Activated B cell treated with CpG ODN at 0.5 μM for 24 hours (primary cell): ENCODE results near the gene DGCR2. TPM values are rescaled to one million over a fixed set of nuclear protein-coding genes. Genes with fewer than 3 reads are reported as not detected.

Experiments
- ATAC-seq: fragments of 200-7000 bp; cut with Tn5 transposase; one replicate; pipeline ENCODE4 v1.10.0; 2021; ENCODE audit warnings: low read depth, mild to moderate bottlenecking, moderate library complexity
- CTCF ChIA-PET: fragments of 350-600 bp; sonication (Branson Sonifier 250); formaldehyde crosslinking; loops from one replicate; lab custom pipeline; 2021; ENCODE audit warnings: antibody characterized with exemption; lab: Charles Lee
- POLR2A ChIA-PET: fragments of 350-600 bp; sonication (Branson Sonifier 250); formaldehyde crosslinking; loops from one replicate; lab custom pipeline; 2021; ENCODE audit warnings: antibody characterized with exemption; lab: Charles Lee
- DNase-seq: peaks from one replicate; pipeline ENCODE4 v3.0.0; 2022
- H3K27ac Mint-ChIP-seq: one replicate; pipeline ENCODE4 v1.8.0; 2020; ENCODE audit warnings: mixed read lengths
- H3K27me3 Mint-ChIP-seq: one replicate; pipeline ENCODE4 v1.8.0; 2021; ENCODE audit warnings: mixed read lengths
- H3K36me3 Mint-ChIP-seq: one replicate; pipeline ENCODE4 v1.8.0; 2021; ENCODE audit warnings: low read depth, mixed read lengths
- H3K4me1 Mint-ChIP-seq: one replicate; pipeline ENCODE4 v1.8.0; 2021; ENCODE audit warnings: mixed read lengths
- H3K4me3 Mint-ChIP-seq: one replicate; pipeline ENCODE4 v1.8.0; 2020; ENCODE audit warnings: mild to moderate bottlenecking, mixed read lengths
- H3K9me3 Mint-ChIP-seq: one replicate; pipeline ENCODE4 v1.8.0; 2020; ENCODE audit warnings: mixed read lengths
- intact Hi-C: fragments of 100-400 bp; cut with micrococcal nuclease; formaldehyde crosslinking; loops from one replicate; pipeline ENCODE4 v1.15.1; 2024
- total RNA-seq: library from RNA; stranded (reverse); gene quantifications from 2 replicates; pipeline ENCODE4 v1.2.3, GENCODE V29; 2022
- TF ChIP-seq, protein P1 (sequence below): fragments of 200-600 bp; IDR thresholded peaks from one replicate; pipeline ENCODE4 v1.8.0; 2022; ENCODE audit warnings: antibody characterized with exemption, mild to moderate bottlenecking

DGCR2 gene, protein sequence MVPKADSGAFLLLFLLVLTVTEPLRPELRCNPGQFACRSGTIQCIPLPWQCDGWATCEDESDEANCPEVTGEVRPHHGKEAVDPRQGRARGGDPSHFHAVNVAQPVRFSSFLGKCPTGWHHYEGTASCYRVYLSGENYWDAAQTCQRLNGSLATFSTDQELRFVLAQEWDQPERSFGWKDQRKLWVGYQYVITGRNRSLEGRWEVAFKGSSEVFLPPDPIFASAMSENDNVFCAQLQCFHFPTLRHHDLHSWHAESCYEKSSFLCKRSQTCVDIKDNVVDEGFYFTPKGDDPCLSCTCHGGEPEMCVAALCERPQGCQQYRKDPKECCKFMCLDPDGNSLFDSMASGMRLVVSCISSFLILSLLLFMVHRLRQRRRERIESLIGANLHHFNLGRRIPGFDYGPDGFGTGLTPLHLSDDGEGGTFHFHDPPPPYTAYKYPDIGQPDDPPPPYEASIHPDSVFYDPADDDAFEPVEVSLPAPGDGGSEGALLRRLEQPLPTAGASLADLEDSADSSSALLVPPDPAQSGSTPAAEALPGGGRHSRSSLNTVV
- total RNA-seq, result 29.3 and 33.2 TPM in 2 replicates

DNA sequence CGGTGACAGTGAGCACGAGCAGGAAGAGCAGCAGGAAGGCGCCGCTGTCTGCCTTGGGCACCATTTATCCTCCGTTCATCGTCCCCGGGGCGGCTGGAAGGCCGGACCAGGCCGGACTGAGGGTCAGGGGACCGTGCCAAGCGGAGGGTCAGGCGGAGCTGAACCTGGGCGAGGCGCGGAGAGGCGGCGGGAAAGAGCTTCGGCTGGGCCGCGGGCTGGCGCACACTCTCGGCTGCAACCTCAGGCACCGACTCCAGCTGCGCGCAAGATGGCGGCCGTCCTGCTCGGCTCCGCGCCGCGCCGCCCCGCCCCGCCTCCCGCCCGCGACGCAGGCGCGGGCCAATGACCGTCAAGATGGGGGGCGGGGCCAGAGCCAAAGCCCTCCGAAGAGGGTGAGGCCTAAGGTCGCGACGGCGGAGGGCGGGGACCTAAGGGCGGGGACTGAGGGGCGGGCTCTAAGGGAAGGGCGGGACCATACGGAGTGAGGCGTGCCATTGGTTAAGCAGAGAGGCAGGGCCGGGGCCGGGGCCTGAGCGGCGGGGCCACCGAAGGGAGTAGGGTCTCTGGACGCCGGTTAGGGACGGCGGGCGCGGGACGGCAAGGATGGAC lies at the start of gene DGCR2:
Gene DGCR2, minus strand, starts transcription at position 270 of the 609 bp plus-strand sequence. Its CDS starts 206 bp downstream, at position 64.
- CTCF ChIA-PET, result interaction anchor here (0.5 to 0.9 kb wide), 2 partner anchors 11 to 23 kb away, joined by 3 read pairs; no protein-coding TSS in a partner anchor
- no peaks in the 10 kb centered on the region for H3K27me3 Mint-ChIP-seq
- DNase-seq, result peak; percentile 87

DNA sequence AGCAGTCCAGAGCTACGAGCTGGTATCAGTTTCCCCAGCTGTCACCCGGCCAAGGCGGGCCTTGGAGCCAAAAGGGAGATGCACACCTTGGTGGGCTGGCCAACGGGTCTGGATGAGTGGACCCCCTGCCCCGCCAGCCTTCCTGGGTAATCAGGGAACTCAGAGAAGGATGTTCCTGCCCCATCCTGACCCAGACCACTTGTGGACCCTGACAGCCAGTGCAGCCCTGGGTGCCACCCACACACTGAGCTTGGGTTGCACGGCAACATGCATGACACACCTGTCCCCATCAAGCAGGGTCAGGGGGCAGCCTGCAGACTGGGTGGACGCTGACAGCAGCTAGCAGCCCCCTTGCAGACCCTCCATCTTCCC lies 47.7 kb upstream of the DGCR2 start:
- Mint-ChIP-seq H3K27ac (no peak overlapping the region), H3K27me3 (peaks cover 29% of the 10 kb centered on the region), H3K4me1 (peaks cover 51% of the 10 kb centered on the region), H3K9me3 (no peaks in the 10 kb centered on the region), H3K36me3 (peaks cover 6% of the 10 kb centered on the region), H3K4me3 (peak overlapping the region; percentile 95)
- ATAC-seq, result no peak
- DNase-seq, result no peak
- intact Hi-C loops, result no loop called here
- TF ChIP-seq, protein P1, sequence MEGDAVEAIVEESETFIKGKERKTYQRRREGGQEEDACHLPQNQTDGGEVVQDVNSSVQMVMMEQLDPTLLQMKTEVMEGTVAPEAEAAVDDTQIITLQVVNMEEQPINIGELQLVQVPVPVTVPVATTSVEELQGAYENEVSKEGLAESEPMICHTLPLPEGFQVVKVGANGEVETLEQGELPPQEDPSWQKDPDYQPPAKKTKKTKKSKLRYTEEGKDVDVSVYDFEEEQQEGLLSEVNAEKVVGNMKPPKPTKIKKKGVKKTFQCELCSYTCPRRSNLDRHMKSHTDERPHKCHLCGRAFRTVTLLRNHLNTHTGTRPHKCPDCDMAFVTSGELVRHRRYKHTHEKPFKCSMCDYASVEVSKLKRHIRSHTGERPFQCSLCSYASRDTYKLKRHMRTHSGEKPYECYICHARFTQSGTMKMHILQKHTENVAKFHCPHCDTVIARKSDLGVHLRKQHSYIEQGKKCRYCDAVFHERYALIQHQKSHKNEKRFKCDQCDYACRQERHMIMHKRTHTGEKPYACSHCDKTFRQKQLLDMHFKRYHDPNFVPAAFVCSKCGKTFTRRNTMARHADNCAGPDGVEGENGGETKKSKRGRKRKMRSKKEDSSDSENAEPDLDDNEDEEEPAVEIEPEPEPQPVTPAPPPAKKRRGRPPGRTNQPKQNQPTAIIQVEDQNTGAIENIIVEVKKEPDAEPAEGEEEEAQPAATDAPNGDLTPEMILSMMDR, result no peak
- CTCF ChIA-PET, result no interaction called here
- POLR2A ChIA-PET, result interaction anchor here (1.0 kb wide), 1 partner anchor 9 kb away, joined by 3 read pairs; the partner anchor contains the start of gene SLC25A1

More for the DNA sequence above, at the start of gene DGCR2:
- intact Hi-C loops, result loop anchor here (1.0 to 5.0 kb wide), 6 partner anchors 13 to 355 kb away; partner anchors contain the start of genes CDC45, ESS2, MRPL40 and UFD1
- peak within 1 kb of the TSS; percentile 74 for H3K27ac Mint-ChIP-seq
- TF ChIP-seq, protein P1, result no peak
- peak; percentile 97 for ATAC-seq
- no peaks in the 10 kb centered on the region for H3K9me3 Mint-ChIP-seq
- H3K4me3 Mint-ChIP-seq, result peak within 1 kb of the TSS; percentile 89
- peaks cover 11% of the 10 kb centered on the region for H3K36me3 Mint-ChIP-seq
- POLR2A ChIA-PET, result interaction anchor here (0.6 to 3.4 kb wide), 9 partner anchors 10 to 497 kb away, joined by 3 to 23 read pairs (median 3); partner anchors contain the start of genes CDC45, ESS2 and SLC25A1
- peaks cover 50% of the 10 kb centered on the region for H3K4me1 Mint-ChIP-seq

DNA sequence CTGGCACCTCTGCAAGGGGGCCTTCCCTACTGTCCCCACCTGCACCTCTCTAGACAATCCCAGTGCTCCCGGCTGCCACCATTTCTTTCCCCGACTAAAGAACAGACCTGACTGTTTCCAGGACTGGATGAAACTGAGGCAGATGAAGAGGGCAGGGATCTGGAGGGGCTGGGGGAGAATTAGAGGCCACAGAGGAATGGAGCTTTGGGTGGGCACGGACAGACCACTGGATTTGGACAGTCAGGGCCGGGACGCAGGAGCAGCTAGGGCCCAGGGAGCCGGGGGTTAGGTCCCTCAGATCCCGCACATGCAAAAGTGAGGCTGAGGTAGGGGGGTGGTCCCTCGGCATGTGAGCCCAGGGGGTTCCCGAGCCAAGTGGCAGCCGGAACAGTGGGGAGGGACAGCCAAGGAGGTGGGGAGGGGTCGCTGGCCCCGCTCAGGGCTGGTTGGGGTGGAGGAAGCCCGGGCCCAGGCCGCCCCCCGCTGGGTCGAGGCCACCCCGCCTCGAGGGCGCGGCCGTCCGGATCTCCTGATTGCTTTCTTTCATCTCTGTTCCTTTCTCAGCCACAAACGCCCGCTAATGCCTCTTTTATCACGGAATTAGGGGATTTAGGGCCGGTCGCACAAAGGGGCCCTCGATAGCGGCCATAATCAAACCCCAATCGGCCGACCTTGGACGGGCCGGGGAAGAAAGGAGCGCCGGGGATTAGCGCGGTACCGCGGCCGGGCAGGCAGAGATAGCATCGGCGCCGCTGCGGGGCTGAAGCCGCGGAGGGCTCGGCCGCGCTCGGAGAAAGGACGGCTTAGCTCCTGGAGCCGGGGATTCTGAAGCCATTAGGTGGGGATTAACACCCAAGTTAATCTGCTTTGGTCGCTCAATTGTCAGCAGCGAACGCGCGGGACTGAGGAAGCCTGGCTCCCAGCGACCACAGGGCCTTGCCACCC lies 47.1 kb upstream of the DGCR2 start:
- no peak for ATAC-seq
- Mint-ChIP-seq H3K9me3 (no peaks in the 10 kb centered on the region), H3K4me3 (peak overlapping the region; percentile 75), H3K27ac (no peak overlapping the region), H3K27me3 (peaks cover 29% of the 10 kb centered on the region), H3K36me3 (peaks cover 6% of the 10 kb centered on the region), H3K4me1 (peaks cover 45% of the 10 kb centered on the region)
- intact Hi-C loops, result no loop called here
- ChIA-PET POLR2A (interaction anchor here (1.0 kb wide), 1 partner anchor 9 kb away, joined by 3 read pairs; the partner anchor contains the start of gene SLC25A1), CTCF (interaction anchor here (0.9 kb wide), 1 partner anchor 461 kb away, joined by 3 read pairs; no protein-coding TSS in a partner anchor)
- TF ChIP-seq, protein P1, result no peak
- no peak for DNase-seq

DNA sequence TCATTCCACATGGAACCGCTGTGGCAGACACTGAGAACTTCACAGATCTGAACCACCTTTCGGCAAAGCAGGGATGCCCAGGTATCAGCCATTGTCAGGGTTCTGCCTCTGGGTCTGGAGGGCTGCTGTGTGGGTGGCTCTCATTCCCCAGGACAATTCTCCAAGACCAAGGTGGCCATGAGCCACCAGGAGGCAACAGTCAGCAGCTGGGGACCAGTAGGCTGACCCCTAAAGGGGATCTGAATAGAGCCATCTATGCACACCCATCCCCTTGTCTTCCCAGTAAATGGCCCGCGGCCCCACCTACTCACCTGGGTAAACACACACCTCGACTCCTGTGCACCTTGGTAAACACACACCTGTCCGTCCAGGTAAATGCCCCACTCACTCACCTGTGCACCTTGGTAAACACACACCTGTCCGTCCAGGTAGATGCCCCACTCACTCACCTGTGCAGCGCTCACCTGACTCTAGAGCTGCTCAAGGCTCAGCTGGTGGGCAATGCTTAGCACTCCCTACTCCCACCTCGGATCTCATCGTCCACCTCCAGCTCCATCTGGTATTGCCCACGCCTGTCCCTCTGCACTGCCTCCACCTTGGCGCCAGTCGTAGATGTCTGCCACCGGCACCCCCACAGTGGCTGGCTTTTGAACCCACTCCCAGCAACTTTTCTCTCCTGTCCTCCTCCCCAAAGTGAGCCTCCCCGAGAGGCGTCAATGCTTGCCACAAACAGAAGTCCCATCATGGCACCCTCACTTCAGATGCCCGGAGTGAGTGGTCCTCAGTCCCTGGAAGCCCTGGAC lies 46.1 kb upstream of the DGCR2 start:
- Mint-ChIP-seq H3K27ac (no peak overlapping the region), H3K4me1 (peaks cover 35% of the 10 kb centered on the region), H3K4me3 (peak overlapping the region; percentile 19), H3K9me3 (no peaks in the 10 kb centered on the region), H3K36me3 (peaks cover 6% of the 10 kb centered on the region), H3K27me3 (peaks cover 30% of the 10 kb centered on the region)
- CTCF ChIA-PET, result interaction anchor here (0.9 kb wide), 1 partner anchor 462 kb away, joined by 3 read pairs; no protein-coding TSS in a partner anchor
- TF ChIP-seq, protein P1, result no peak
- ATAC-seq, result no peak
- intact Hi-C loops, result no loop called here
- no peak for DNase-seq
- POLR2A ChIA-PET, result no interaction called here
